Progenitor cell of endocrine pancreas (in vitro differentiated cells): ENCODE measurements around the gene GPS2. TPM values are rescaled to one million over a fixed set of nuclear protein-coding genes. Genes with fewer than 3 reads are reported as not detected.
"Not testable (repeated sequence)": the region's sequence is repeated elsewhere in the genome, so short reads cannot be mapped to it uniquely, and the experiment has no call there.

ENCODE experiments used
- DNase-seq: peaks from one replicate; pipeline ENCODE4 v3.0.0; 2021; ENCODE audit warnings: low spot score; ENCODE audit not compliant: unreplicated experiment
- H3K27ac Mint-ChIP-seq: 2 replicates; pipeline ENCODE4 v1.8.0; 2021; ENCODE audit warnings: mild to moderate bottlenecking, moderate library complexity, mixed read lengths
- H3K27me3 Mint-ChIP-seq: 2 replicates; pipeline ENCODE4 v1.8.0; 2021; ENCODE audit warnings: mixed read lengths
- H3K36me3 Mint-ChIP-seq: 2 replicates; pipeline ENCODE4 v1.8.0; 2022; ENCODE audit warnings: mixed read lengths; ENCODE audit not compliant: insufficient read depth
- H3K4me1 Mint-ChIP-seq: 2 replicates; pipeline ENCODE4 v1.8.0; 2021; ENCODE audit warnings: low read depth, mixed read lengths
- H3K4me3 Mint-ChIP-seq: 2 replicates; pipeline ENCODE4 v1.8.0; 2021; ENCODE audit warnings: low read depth, mild to moderate bottlenecking, moderate library complexity, mixed read lengths
- H3K9me3 Mint-ChIP-seq: 2 replicates; pipeline ENCODE4 v1.8.0; 2021; ENCODE audit warnings: low read depth, mixed read lengths
- total RNA-seq: library from RNA; stranded (reverse); gene quantifications from 2 replicates; pipeline ENCODE4 v1.2.1, GENCODE V29; 2021
- TF ChIP-seq, protein P1 (sequence below): fragments of 200-600 bp; sonication (generic); IDR thresholded peaks from one replicate; pipeline ENCODE4 v1.5.0; 2021; ENCODE audit warnings: antibody characterized with exemption, mild to moderate bottlenecking; ENCODE audit not compliant: unreplicated experiment

Gene GPS2
- total RNA-seq, 1 donor from 2014 or later = 77.1 TPM

DNA sequence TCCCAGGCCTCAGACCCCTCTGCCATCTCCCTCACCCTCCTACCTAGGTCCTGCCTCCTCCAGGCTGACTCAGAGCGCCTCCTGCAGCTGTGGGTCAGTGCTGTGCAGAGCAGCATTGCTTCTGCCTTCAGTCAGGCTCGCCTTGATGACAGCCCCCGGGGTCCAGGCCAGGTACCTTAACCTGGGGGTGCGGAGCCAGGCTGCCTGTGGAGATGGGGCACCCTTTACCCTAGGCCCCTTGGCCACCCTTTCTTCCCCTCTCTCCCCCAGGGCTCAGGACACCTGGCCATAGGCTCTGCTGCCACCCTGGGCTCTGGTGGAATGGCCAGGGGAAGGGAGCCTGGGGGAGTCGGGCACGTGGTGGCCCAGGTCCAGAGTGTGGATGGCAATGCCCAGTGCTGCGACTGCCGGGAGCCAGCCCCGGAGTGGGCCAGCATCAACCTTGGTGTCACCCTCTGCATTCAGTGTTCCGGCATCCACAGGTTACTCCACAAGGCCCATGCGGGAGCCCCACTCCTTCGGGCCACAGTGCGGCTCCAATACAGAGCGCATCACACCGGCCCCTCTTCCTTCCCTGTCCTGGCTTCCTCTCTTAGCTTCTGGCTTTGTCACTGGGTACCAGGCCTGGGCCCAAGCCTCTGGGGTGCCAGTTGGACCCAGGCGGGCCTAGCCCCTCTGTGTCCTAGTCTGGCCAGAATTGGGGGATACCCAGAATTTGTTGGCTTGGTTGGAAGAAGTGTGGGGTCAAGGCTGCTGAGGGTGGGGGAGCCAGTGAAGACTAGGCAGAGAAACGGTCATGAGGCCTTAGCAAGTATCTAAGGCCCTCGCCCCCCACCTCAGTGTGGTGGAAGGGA lies 31.8 kb upstream of the GPS2 start:
- no peak for DNase-seq
- Mint-ChIP-seq H3K4me3 (no peak overlapping the region), H3K27ac (no peak overlapping the region), H3K36me3 (no peaks in the 10 kb centered on the region), H3K9me3 (no peaks in the 10 kb centered on the region), H3K27me3 (peaks cover 8% of the 10 kb centered on the region), H3K4me1 (peaks cover 15% of the 10 kb centered on the region)
- TF ChIP-seq, protein P1, sequence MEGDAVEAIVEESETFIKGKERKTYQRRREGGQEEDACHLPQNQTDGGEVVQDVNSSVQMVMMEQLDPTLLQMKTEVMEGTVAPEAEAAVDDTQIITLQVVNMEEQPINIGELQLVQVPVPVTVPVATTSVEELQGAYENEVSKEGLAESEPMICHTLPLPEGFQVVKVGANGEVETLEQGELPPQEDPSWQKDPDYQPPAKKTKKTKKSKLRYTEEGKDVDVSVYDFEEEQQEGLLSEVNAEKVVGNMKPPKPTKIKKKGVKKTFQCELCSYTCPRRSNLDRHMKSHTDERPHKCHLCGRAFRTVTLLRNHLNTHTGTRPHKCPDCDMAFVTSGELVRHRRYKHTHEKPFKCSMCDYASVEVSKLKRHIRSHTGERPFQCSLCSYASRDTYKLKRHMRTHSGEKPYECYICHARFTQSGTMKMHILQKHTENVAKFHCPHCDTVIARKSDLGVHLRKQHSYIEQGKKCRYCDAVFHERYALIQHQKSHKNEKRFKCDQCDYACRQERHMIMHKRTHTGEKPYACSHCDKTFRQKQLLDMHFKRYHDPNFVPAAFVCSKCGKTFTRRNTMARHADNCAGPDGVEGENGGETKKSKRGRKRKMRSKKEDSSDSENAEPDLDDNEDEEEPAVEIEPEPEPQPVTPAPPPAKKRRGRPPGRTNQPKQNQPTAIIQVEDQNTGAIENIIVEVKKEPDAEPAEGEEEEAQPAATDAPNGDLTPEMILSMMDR = no peak

DNA sequence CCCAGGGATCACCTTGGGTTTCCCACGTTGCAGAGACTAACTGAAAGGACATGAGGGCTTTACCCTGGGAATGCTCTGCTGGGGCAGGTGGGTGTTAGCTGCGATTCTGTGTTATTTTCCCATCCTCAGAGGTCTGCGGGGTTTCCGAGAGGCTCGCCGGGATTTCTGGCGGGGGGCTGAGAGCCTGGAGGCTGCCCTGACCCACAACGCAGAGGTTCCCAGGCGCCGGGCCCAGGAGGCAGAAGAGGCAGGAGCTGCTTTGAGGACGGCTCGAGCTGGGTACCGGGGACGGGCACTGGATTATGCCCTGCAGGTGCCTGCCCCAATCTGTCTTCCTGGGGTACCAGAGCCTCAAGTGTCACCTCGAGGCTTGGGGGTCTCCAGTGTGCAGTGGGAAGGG lies 28.1 kb upstream of the GPS2 start:
- H3K4me1 Mint-ChIP-seq = no peaks in the 10 kb centered on the region
- DNase-seq = no peak
- TF ChIP-seq, protein P1 = no peak
- no peaks in the 10 kb centered on the region for H3K36me3 Mint-ChIP-seq
- H3K27me3 Mint-ChIP-seq = peaks cover 16% of the 10 kb centered on the region
- no peak overlapping the region for H3K27ac Mint-ChIP-seq
- no peak overlapping the region for H3K4me3 Mint-ChIP-seq
- H3K9me3 Mint-ChIP-seq = no peaks in the 10 kb centered on the region

DNA sequence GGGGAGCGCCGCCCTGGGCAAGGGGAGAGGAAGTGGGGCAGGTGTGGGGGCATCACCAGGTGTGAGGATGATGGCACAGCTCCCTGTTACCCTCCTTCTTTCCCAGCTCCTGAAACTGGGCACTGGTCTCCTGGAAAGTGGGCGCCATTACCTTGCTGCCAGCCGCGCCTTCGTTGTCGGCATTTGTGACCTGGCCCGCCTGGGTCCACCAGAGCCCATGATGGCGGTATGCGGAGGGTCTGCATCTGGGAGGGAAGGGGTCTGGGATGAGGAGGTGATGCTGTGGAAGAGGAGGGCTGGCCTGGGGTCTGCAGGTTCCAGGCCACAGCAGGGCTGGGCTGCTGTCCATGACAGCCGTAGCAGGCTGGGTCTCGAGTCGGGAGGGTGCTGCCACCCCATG lies 26.7 kb upstream of the GPS2 start:
- Mint-ChIP-seq H3K9me3 (no peaks in the 10 kb centered on the region), H3K27ac (no peak overlapping the region), H3K4me3 (no peak overlapping the region), H3K27me3 (peaks cover 19% of the 10 kb centered on the region), H3K36me3 (no peaks in the 10 kb centered on the region), H3K4me1 (no peaks in the 10 kb centered on the region)
- no peak for DNase-seq
- TF ChIP-seq, protein P1 = no peak

DNA sequence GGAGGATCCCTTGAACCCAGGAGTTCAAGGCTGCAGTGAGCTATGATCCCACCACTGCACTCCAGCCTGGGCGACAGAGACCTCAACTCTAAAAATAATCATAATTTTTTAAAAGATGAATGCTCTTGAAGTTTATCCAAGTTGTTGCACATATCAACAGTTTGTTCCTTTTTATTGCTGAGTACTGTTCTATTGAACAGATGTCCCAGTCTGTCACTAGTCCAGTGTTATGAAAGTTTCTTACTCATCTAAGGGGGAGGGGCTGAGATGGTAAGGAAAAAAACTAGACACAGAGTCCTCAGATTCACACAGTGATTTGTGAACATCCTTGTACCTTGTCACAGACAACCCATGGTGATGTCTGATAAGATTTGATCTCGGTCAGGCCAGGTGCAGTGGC lies 25.0 kb upstream of the GPS2 start:
- Mint-ChIP-seq H3K36me3 (no peaks in the 10 kb centered on the region), H3K4me1 (no peaks in the 10 kb centered on the region), H3K9me3 (no peaks in the 10 kb centered on the region), H3K27ac (no peak overlapping the region), H3K27me3 (peaks cover 19% of the 10 kb centered on the region), H3K4me3 (no peak overlapping the region)
- TF ChIP-seq, protein P1 = no peak
- no peak for DNase-seq

DNA sequence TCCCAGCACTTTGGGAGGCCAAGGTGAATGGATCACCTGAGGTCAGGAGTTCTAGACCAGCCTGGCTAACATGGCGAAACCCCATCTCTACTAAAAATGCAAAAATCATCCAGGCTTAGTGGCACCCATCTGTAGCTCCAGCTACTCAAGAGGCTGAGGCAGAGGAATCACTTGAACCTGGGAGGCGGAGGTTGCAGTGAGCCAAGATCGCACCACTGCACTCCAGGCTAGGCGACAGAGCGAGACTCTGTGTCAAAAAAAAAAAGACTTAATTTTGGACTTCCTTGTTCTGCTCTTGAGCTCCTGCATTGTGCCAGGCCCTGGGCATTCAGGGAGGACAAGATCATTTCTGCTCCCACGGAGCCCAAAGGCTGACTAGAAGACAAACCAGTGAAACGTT lies 22.4 kb upstream of the GPS2 start:
- not testable (repeated sequence) for H3K4me1 Mint-ChIP-seq, H3K9me3 Mint-ChIP-seq, DNase-seq, H3K4me3 Mint-ChIP-seq, H3K27ac Mint-ChIP-seq, H3K36me3 Mint-ChIP-seq
- peaks cover 11% of the 10 kb centered on the region for H3K27me3 Mint-ChIP-seq
